SK-MEL-5 (cell line): ENCODE results near the gene XYLT1. TPM values are rescaled to one million over a fixed set of nuclear protein-coding genes. Genes with fewer than 3 reads are reported as not detected.
A peak's percentile ranks its signal among the peaks of the same experiment; 100 is the strongest.
"Not testable (repeated sequence)": the region's sequence is repeated elsewhere in the genome, so short reads cannot be mapped to it uniquely, and the experiment has no call there.

Source experiments
- DNase-seq: peaks from one replicate; pipeline ENCODE4 v3.0.0-alpha.2; 2016; ENCODE audit warnings: low read depth, low spot score
- in situ Hi-C: cut with HindIII; loops from 2 replicates; pipeline ENCODE4 v1.10.0; 2016; ENCODE audit warnings: low sequenced_read_pairs, high pct_unique_total_duplicates, low pct_unique_long_range_greater_than_20kb
- total RNA-seq: library from RNA; depleted of rRNA; stranded (reverse); fragments of >200 nt; shearing (Covaris generic); gene quantifications from 2 replicates; pipeline ENCODE4 v1.2.3, GENCODE V29; 2014

The XYLT1 gene
- total RNA-seq, 1 experiment from 2014 or later = 21.1 TPM

DNA sequence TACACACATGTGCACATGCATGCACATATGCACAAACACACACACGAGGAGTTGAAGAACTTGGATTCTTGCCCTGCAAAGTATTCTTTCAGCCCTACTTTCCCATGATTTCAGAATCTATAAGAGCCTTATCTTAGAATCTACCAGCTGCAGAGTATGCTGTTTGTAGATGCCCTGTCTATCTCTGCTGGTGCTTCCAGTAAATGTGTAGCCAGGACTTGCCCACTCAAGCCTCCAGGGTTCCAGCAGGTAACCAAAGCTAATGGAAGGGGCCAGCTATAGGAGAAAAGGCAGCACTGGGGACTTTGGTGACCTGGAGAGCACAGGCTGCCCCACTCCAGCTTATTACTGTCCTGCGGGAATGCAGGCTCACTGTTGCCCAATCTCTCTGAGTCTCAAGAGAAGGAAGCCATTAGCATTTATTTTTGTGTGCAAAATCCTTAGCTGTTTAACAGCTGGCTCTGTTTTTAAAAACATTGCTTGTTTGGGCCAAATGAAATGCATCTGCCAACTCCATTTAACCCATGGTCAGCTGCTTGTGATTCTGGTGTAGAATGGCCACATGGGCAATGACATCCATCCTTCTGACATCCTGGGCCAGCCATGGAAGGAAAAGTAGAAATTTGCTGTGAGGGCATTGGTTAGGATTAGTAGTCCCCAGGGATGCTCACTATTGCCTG lies 28.6 kb upstream of the XYLT1 start:
- DNase-seq = no peak
- in situ Hi-C loops = no loop called here

DNA sequence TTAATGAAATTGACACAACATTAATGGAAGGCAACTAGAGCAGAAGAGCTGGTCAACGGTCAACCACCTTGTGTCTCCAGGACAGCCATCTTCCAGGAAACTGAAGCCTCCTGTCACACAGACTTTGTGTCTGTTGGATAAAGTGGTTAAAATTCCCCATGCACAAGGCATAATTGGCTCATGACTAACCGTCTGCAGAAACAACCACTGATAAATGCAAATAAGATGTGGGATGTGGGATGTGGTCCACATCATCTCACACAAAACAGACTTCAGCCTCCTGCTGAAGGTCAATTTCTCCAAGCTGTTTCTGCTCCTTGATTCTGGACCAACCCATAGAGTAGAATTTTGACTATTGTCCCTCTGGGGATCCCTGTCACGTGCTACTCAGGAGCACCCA lies 26.9 kb upstream of the XYLT1 start:
- DNase-seq = no peak
- in situ Hi-C loops = no loop called here

DNA sequence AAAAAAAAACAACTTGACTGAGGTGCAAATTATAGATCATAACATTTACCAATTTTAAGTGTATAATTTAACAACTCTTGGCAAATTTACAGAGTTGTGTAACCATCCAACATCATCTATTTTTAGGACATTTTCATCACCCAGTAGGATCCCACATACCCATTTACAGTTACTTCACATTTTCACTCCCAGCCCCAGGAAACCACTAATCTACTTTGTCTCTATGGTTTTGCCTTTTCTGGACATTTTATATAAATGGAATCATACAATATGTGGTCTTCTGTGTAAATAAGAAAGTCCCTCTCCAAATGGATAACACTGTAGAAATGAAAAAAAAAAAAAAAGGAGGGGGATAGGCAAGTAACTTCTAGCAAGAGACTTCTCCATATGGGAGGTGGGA lies 26.1 kb upstream of the XYLT1 start:
- in situ Hi-C loops = no loop called here
- no peak for DNase-seq

DNA sequence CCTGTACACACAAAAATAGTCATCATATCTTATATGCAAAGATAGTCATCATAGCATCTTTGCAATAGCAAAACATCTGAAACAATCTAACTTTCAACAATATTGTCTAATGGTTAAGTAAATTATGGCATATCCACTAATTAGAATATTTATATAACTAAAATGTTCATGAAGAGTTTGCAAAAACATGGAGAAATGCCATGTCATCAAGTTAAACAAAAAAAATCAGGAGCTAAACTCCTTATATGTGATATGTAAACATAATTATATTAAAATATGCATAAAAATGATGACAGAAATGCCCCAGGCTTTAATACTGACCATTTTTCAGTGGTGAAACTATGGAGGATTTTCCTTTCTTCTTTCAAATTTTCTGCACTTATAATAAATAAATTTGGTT lies 22.3 kb upstream of the XYLT1 start:
- in situ Hi-C loops = no loop called here
- DNase-seq = no peak

DNA sequence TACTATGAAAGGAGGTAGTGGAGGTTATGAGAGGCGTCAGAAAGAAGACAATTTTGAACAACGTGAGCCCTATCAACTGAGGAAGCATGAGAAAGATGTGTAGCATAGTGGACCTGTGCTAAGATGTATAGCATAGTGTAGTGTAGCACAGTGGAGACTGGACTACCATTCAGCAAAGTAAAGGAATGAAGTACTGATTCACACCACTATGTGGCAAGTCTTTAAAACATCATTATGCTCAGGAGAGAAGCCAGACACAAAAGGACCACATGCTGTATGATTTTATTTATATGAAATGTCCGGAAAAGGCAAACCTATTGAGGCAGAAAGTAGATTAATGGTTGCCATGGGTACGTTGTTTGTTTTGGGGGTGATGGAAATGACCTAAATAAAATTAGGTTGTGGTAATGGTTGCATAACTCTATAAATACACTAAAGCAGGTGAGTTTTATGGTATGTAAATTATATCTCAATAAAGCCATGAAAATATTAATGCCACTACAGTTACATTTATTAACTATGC lies 20.4 kb upstream of the XYLT1 start:
- no peak for DNase-seq
- in situ Hi-C loops = no loop called here

DNA sequence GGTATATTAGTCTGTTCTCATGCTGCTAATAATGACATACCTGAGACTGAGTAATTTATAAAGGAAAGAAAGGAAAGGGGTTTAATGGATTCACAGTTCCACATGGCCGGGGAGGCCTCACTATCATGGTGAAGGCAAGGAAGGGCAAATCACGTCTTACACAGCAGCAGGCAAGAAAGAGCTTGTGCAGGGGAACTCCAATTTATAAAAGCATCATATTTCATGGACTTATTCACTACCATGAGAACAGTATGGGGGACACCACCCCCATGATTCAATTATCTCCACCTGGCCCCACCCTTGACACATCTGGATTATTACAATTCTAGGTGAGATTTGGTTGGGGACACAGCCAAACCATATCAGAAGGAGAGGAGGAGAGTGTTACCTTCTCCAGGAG lies 17.7 kb upstream of the XYLT1 start:
- DNase-seq = no peak
- in situ Hi-C loops = no loop called here

DNA sequence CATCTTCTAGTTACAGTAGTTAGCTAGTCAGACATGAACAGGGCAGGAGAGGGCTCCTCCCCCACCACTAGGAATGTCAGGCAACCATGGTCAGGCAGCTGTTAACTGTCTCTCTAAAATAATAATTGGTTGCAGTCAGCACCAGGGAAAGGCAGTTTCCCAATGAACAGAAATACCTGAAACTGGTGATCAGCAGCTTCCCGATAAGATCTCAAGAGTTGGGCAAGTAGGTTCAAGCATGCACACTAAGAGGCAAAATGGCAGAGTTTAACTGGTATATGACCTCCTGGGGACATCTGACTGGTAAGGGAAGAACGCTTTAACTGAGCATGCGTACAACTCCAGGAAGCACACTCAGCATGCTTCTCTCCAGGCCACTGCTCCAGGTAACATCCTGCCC lies 12.6 kb upstream of the XYLT1 start:
- DNase-seq = peak; percentile 19
- in situ Hi-C loops = no loop called here

DNA sequence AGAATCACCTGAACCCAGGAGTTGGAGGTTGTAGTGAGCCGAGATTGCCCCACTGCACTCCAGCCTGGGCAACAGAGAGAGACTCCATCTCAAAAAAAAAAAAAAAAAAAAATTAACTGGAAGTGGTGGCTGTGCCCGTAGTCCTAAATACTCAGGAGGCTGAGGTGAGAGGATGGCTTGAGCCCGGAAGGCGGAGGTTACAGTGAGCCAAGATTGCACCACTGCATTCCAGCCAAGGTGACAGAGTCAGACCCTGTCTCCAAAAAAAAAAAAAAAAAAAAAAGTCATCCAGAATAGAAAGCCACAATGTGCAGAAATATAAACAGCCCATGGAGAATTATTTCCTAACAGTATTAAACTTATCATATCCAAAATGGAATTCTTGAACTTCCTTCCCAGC lies 11.6 kb upstream of the XYLT1 start:
- in situ Hi-C loops, DNase-seq: not testable (repeated sequence)

DNA sequence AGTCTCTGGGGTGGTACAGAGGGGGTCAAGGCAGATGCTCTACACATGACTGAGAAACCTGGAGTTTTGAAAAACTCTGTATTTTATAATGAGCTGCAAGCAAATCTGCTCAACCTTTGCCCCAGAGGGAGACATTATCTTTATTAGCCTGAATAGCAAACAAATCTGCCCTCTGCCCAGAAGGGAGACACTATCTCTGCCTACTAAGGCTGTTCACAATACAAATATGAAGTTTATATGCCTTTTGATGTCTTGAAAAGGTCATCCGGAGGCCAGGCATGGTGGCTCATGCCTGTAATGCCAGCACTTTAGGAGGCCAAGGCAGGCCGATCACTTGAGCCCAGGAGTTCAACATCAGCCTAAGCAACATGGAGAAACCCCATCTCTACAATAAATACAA lies 11.0 kb upstream of the XYLT1 start:
- in situ Hi-C loops = no loop called here
- no peak for DNase-seq

DNA sequence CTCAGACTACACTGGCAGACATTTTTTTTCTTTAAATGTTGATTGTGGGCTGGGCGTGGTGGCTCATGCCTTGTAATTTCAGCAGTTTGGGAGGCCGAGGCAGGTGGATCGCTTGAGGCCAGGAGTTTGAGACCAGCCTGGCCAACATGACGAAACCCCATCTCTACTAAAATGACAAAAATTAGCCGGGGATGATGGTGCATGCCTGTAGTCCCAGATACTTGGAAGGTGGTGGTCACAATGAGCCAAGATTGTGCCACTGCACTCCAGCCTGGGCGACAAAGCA lies 6.4 kb upstream of the XYLT1 start:
- in situ Hi-C loops, DNase-seq: not testable (repeated sequence)

DNA sequence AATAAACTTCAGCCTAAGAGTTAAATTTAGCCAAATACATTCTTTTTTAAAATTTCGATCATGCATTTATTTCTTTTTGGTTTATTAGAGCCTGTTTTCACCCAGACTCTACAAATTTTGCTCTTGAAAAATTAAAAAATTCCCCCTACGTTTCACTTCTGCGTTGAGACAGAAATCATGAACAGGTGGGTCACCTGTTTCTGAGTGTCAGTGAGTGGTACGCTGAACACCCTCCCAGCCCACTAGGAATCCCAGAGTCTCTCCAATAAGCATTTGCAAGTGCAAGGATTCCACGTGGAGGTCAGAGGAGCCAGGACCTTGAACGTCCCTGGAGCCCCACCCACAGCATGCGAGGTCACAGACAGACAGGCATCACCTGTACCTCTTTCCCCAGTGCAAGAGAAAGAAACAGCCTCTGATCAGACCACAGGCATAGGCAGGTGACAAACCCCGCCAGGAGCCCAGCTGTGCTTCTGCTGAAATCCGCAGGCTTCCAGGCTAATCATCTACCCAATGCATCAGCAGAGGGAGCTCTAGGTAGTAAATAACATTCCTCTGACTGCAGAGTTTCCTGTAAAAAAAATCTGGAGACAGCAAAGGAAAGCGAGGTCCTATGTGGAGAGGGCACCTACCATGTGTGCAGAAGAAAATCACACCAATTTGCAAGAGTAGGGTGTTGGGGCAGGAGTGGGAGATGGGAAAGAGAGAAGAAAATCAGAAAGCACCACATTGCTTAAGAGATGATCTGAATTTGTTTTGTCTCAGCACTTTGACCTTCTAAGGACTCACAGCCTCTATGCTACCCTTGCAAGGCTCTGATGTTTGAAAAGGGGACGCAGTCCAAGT lies 5.9 kb upstream of the XYLT1 start:
- in situ Hi-C loops = no loop called here
- peak; percentile 77 for DNase-seq

DNA sequence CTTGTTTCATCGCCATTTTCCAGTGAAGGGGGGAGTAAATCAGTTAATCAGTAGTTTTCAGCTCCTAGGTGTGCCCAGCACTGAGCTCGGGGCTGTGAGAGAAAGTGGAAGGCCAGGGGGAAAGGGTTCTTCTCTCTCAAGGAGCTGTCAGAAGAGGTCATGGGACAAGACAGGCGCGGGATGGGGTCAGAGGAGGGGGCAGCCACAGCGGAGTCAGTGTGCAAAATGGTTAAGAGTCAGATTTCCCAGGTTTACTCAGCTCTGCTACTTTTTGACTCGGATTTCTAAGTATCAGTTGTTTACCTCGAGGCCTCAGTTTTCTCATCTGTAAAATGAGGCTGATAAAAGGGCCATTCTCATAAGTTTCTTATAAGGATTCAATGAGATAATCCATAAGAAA lies 4.3 kb upstream of the XYLT1 start:
- DNase-seq = no peak
- in situ Hi-C loops = no loop called here

DNA sequence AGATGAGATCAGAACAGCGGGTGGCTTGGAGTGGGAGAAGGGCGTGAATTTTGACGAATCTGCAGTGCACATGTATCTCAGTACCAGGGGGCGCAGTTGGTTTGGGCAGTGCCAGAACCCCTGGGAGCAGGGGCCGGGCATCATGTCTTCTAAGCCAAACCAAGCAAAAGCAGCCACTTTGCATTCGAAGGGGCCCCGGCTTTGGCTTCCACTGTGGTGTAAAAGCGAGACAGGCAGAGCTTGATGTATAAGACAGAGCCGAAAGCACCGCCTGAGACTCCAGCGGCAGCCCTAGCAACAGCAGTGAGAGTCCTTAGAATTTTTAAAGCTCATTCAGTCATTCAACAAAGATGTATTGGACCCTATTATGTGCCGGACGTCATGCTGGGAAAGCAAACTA lies 3.8 kb upstream of the XYLT1 start:
- DNase-seq = no peak

DNA sequence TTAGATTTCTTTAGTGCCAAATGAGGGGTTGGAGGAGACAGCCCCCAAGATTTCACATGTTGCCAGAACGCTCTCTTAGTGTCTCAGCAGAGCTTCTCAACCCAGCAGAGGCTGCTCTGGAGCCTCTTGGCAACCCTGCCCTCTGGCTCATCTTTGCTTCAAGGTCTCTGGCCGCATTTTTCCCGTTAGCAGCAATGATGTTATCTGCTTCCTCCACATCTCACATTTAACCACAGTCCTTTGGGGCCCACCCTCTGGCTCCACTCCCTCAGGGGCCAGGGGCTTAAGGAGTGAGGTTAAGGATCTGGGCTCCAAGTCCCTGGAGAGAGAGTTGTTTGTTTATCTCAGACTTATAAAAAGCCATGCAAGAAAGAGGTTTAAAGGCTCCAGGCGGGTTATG lies 3.3 kb upstream of the XYLT1 start:
- no peak for DNase-seq
- in situ Hi-C loops = no loop called here

More for the DNA sequence above, 3.8 kb upstream of the XYLT1 start:
- in situ Hi-C loops = no loop called here

DNA sequence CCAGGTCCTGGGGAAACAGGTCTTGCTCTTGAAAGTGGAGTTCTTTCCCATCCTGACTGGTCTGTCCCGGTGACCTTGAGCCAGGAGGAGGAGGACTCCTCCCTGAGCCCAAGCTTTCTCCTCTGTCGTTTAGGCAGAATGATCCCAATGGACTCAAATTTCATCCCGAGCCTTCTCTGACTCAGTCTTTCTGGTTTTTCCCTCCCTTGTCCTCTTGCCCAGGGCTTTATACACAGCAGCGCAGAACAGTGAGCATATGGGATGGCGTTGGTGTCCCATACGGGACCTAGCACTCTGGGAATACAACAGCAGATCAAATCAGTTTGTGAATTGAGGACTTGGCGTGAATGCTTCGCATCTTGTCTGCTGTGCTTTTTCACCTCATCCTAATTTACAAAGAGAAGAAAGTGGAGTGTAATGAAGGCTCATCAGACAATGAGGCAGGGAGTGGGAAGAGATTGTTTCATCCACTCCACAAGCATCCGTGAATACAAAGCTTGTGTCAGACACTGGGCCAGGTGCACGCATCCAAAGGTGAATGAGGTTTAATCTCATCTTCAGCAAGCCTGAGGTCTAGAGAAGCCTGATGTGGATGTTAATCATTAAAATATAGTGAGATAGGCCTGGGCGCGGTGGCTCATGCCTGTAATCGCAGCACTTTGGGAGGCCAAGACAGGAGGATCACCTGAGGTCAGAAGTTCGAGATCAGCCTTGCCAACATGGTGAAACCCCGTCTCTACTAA lies 1.1 kb upstream of the XYLT1 start:
- in situ Hi-C loops = no loop called here
- DNase-seq = no peak

DNA sequence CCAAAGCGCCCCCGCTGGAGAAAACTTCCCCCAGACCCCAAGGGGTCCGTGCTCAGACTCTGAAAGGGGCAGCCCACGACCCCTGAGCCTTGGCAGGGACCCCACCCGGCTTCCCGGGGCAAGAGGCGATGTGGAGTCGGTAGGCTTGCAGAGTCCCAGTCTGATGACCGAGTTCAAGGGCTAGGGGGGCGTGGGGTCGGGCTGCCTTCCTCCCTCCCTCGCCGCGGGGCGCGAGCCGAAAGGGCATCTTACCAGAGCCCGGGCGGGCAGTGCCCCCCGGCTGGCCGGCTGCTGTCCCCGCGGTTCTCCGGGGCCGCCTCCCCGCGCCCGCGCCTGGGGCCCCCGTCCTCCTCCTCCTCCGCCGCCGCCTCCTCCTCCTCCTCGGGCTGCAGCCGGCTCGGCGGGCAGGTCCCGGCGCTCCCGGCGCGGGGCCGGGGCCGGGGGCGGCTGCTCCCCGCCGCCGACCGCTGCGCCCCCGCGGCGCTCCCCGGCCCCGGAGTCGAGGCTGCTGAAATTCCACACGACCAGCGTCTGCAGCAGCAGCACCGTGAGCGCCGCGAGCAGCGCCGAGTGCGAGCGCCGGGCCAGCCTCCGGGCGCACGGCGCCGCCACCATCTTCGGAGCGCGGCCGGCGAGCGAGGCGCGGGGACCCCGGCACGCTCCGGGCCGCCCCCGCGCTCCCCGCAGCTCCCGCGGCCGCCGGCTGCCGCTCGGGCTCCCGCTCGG lies 415 bp downstream of the XYLT1 start:
- DNase-seq = no peak
- in situ Hi-C loops = no loop called here

DNA sequence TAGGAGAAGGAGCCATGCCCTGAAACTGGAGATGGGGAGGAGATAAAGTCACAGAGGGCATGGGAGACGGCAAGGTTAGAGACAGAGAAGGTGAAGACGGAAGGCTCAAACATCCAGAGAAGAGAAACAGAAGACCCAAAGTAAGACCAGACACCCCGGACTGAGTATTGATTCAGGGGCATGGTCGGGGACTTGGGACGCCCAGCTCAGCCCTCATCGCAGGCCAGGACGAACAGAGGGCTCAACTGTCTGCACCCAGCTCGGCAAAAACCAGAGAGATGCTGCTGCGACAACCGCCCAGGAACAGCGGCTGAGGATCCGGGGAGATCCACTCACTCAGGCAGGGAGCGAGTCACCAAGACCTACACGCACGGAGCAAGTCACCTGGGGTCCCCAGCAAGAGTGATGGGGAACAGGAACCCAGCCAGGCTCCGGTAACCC lies 999 bp downstream of the XYLT1 start:
- peak; percentile 3 for DNase-seq
- in situ Hi-C loops = no loop called here
